Liver (tissue), 3 donors: Measurements from ENCODE around the gene NFKBIB.

ENCODE experiments used
- CTCF ChIP-seq: fragments of 150-350 bp; IDR thresholded peaks from 2 replicates; pipeline ENCODE4 v1.5.1; 2017; ENCODE audit warnings: improper control_type of control experiment, low read depth, low read length; ENCODE audit not compliant: missing input control
- HNF4G ChIP-seq: IDR thresholded peaks from 2 replicates; pipeline ENCODE4 v1.6.1; 2016; ENCODE audit warnings: antibody characterized with exemption
- JUND ChIP-seq, 2 donors: IDR thresholded peaks; 2 replicates each; pipeline ENCODE4 v1.6.1; 2016; ENCODE audit warnings: antibody characterized with exemption in 2 of 2
- RAD21 ChIP-seq, 2 donors: IDR thresholded peaks; 2 replicates each; pipeline ENCODE4 v1.6.1; 2016; ENCODE audit warnings: antibody characterized with exemption in 2 of 2, mild to moderate bottlenecking in 2 of 2
- SP1 ChIP-seq: IDR thresholded peaks from 2 replicates; pipeline ENCODE4 v1.6.1; 2018; ENCODE audit warnings: antibody characterized with exemption, mild to moderate bottlenecking
- YY1 ChIP-seq: IDR thresholded peaks from 2 replicates; pipeline ENCODE4 v1.6.1; 2016; ENCODE audit warnings: antibody characterized with exemption, mild to moderate bottlenecking
- TF ChIP-seq, protein P1 (sequence below): IDR thresholded peaks from 2 replicates; pipeline ENCODE4 v1.6.1; 2016; ENCODE audit warnings: antibody characterized with exemption
- TF ChIP-seq, protein P2 (sequence below): IDR thresholded peaks from 2 replicates; pipeline ENCODE4 v1.6.1; 2016; ENCODE audit warnings: antibody characterized with exemption
- donor health status: healthy.
- donor health status: healthy.

DNA sequence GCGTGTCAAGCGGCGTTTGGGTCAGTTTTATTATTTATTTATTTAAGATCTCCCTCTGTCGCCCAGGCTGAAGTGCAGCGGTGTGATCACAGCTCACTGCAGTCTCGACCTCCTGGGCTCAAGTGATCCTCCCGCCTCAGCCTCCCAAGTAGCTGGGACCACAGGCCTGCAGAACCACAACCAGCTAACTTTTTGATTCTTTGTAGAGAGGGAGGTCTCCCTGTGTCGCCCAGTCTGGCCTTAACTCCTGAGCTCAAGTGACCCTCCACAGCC, 31.7 kb downstream of the NFKBIB start:
- no peak for TF ChIP-seq CTCF
- TF ChIP-seq, protein P1, sequence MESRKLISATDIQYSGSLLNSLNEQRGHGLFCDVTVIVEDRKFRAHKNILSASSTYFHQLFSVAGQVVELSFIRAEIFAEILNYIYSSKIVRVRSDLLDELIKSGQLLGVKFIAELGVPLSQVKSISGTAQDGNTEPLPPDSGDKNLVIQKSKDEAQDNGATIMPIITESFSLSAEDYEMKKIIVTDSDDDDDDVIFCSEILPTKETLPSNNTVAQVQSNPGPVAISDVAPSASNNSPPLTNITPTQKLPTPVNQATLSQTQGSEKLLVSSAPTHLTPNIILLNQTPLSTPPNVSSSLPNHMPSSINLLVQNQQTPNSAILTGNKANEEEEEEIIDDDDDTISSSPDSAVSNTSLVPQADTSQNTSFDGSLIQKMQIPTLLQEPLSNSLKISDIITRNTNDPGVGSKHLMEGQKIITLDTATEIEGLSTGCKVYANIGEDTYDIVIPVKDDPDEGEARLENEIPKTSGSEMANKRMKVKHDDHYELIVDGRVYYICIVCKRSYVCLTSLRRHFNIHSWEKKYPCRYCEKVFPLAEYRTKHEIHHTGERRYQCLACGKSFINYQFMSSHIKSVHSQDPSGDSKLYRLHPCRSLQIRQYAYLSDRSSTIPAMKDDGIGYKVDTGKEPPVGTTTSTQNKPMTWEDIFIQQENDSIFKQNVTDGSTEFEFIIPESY: no peak
- no peak for TF ChIP-seq RAD21 (IDR thresholded peaks at IDR 0.05)
- TF ChIP-seq YY1: no peak
- no peak for TF ChIP-seq SP1
- no peak for TF ChIP-seq HNF4G
- no peak for TF ChIP-seq JUND (IDR thresholded peaks at IDR 0.05)
- TF ChIP-seq, protein P2, sequence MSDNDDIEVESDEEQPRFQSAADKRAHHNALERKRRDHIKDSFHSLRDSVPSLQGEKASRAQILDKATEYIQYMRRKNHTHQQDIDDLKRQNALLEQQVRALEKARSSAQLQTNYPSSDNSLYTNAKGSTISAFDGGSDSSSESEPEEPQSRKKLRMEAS: no peak
